ENCODE data around the gene ETS1.

The ETS1 gene

DNA sequence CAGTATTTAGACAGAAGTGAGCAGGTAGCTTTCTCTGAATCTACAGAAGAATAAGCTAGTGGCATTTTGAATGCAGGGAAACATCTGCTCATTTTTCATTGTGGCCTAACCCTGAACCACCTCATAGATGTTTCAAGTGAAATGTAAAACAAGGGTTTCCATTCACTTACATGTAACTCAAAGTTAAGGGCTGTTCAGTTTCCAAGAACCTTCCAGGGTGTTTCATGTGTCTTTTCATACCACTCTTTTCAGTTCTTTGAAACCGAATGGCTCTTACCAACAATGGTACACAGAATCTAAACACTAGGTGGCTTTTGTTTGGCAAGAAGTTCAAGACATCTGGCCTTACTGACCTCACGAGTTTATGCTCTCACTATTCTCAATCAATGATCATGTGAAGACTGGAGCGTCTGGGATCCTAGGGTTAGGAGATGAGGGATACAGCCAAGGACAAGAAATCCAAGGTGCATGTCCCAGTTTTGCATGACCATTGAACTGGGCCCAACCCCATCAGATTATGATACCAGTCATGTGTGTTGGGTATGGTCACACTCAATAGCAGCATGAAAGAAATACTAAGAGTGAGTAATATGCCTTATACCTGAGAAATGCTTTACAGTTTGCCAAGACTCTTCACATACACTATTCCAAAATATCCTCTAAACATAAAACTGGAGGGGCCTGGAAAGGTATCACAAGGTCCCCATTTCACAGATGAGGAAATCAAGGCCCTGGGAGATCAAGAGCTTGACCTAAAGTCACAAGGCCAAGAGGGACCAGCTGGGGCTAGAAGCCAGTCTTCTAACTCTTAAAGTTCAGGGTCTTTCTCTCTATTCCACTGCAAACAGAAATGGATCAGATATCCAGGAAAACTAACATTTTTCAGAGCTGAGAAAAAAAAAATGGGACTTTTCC, 92.7 kb downstream of the ETS1 start:
- TF ChIP-seq, protein P1, sequence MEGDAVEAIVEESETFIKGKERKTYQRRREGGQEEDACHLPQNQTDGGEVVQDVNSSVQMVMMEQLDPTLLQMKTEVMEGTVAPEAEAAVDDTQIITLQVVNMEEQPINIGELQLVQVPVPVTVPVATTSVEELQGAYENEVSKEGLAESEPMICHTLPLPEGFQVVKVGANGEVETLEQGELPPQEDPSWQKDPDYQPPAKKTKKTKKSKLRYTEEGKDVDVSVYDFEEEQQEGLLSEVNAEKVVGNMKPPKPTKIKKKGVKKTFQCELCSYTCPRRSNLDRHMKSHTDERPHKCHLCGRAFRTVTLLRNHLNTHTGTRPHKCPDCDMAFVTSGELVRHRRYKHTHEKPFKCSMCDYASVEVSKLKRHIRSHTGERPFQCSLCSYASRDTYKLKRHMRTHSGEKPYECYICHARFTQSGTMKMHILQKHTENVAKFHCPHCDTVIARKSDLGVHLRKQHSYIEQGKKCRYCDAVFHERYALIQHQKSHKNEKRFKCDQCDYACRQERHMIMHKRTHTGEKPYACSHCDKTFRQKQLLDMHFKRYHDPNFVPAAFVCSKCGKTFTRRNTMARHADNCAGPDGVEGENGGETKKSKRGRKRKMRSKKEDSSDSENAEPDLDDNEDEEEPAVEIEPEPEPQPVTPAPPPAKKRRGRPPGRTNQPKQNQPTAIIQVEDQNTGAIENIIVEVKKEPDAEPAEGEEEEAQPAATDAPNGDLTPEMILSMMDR (IDR thresholded peaks at IDR 0.05; ENCODE audit: low read depth, low read length) = no peak

DNA sequence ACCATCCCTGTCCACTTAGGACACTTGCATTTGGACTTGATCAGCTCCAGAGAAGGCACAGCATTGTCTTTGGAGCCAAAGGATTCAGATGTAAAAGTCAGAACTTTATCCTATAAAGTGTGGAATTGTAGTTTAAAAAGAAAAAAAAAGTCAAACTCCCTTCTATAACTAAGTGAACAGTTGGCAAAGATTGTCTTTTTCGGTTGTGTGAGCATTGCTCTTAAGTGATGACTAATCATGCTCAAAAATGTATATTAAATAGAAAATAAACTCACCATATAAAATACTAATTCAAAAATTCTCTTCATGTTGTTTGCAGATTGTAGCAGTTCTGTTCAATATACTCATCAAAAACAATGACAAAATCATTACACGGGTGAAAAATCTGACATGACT, 93.8 kb downstream of the ETS1 start:
- DNase-seq (ENCODE audit: extremely low read depth, low read depth) = no peak
- TF ChIP-seq, protein P1 (IDR thresholded peaks at IDR 0.05; ENCODE audit: low read depth, low read length) = no peak

More for the DNA sequence above, 92.7 kb downstream of the ETS1 start:
- no peak for DNase-seq (ENCODE audit: extremely low read depth, low read depth)

DNA sequence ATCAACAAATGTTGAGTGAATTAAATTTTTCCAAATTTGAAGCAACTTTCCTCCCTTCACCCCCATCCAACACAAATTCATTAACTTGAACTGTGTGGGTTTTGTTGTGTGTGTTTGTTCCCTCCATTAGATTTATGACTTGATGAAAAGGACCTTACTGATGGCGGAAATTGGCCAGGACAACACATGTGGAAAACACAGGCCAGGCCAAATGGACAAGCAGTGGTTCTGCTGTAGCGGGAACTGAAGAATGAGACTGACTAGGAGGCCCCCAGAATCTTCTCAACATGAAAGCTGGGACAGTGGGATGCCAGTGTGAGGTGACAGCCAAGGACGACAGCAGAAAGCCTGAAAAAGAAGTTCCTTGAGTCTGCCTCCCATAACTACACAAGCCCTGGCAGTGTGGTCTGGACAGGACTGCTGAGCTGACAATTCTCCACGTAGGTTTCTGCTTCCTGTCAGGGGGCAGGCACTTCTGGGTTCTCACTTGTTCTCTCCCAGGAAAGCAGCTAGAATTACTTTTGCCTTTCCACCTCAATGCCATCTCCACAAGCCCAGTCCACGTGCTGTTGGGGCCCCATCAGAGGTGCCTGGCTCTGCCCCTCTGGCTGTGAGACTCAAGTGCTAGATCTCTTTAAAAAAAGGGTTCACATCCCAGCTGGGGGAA, 94.3 kb downstream of the ETS1 start:
- TF ChIP-seq, protein P1 (IDR thresholded peaks at IDR 0.05; ENCODE audit: low read depth, low read length) = no peak
- DNase-seq (ENCODE audit: extremely low read depth, low read depth) = no peak

DNA sequence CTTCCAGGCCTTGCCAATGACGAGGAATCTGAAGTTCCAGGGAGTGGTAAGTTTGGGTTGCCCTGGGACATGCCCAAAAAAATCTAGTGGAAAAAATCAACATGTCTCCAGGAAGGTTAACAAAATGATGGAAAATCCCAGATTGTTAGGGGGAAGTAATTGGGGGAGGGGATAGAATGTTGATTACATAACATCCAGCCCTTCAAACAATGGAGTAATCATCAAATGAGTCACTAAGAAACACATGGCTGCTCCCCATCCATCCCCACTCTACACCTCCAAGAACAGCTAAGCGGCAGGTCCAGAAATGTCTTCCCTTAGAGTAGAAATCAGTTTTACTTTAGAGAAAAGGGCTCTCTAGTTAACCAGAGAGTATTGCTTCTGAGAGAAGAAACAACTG, 94.9 kb downstream of the ETS1 start:
- no peak for DNase-seq (ENCODE audit: extremely low read depth, low read depth)
- TF ChIP-seq, protein P1 (IDR thresholded peaks at IDR 0.05; ENCODE audit: low read depth, low read length) = no peak

DNA sequence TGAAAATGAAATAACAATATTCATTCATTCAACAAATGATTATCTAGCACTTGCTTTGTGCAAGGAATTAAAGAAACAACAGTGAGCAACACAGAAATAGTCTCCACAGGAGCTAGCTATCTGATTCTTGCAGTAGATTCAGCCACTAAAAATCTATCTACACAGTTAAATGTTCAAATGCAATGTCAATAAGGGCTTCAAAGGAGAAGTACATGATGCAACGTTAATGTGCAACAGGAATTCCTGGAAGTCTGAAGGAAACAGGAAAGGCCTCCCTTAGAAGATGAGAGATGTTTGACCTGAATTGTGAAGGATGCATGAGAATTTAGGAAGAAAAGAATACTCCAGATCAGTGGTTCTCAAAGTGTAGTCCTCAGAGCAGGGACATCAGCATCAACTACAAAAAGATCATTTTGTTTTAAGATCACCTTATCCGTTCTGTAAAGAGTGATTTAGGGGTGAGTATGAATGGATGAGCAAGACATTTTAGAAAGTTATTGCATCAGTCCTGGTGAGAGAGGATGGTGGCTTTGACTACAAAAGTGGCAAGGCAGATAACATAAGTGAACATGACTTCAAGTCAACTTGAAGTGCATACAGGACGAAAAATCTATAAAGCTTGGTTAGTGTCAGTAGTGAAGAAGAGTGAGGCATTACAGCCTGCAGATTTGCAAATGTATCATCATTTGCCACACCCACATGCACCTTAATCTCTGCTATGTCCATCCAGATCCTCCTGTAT, 96.0 kb downstream of the ETS1 start:
- TF ChIP-seq, protein P1 (IDR thresholded peaks at IDR 0.05; ENCODE audit: low read depth, low read length) = no peak
- no peak for DNase-seq (ENCODE audit: extremely low read depth, low read depth)

DNA sequence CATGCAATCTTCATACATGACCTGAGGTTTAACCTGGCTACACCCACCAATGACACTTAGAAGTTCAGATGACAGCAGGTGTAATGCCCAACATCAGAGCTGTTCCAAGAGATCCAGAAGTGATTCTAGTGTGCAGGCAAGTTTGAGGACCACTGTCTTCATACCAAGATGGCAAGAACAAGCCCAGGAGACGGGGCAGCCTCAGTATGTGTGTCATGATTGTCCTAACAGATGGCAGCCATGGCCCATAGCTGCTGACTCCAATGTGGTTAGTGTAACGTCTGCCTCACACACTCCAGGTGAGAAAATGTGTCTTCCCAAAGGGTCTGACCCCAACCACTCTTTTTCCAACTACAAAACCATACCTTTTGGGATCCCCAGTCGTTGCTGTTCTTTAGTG, 97.3 kb downstream of the ETS1 start:
- TF ChIP-seq, protein P1 (IDR thresholded peaks at IDR 0.05; ENCODE audit: low read depth, low read length) = no peak

More for the DNA sequence above, 97.3 kb downstream of the ETS1 start:
- DNase-seq (ENCODE audit: extremely low read depth, low read depth) = no peak
